Measurements from ENCODE around the gene OR13C3.

GRCh38 chr9:104572612-104573011 is 36.0 kb upstream of the OR13C3 start:
- TF ChIP-seq EZH2 (IDR thresholded peaks at IDR 0.05; ENCODE audit: insufficient read depth, poor library complexity, severe bottlenecking) (no peak), EZH2phosphoT487 (IDR thresholded peaks at IDR 0.05; ENCODE audit: insufficient read depth, low read depth) (no peak)
